Measurements from ENCODE around the gene SPON2.

Gene SPON2

DNA sequence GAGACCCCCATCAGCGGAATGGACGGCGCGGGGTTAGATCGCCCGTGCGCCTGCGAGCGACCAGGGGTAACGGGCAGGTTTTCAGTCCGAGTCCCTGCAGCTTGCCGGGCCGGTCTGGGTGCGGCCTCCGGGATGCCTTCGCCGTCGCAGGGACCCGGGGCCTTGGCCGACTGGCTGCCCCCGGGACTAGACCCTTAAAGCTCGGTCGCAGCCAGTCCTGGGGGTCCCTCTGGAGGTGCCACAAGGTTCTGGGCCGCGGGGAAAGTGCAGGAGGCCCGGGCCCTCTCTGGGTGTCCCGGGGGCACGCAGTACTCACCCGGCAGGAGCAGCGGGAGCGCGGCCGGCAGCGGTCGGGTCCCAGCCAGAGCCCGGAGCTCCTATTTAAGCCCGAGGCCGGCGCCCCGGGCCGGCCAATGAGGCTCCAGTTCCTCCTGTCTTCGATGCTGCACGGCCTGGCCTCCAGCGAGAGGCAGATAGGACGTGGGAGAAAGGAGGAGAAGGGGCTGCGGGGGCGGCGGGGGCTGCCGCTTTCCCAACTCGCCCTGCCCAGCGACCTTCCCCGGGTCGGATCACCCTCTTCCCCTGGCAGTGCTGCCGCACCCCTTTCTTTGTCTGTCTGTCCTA lies at the start of gene SPON2:
Gene SPON2, minus strand, starts transcription at position 356 of the 624 bp plus-strand sequence.
- DNase-seq, result no peak

DNA sequence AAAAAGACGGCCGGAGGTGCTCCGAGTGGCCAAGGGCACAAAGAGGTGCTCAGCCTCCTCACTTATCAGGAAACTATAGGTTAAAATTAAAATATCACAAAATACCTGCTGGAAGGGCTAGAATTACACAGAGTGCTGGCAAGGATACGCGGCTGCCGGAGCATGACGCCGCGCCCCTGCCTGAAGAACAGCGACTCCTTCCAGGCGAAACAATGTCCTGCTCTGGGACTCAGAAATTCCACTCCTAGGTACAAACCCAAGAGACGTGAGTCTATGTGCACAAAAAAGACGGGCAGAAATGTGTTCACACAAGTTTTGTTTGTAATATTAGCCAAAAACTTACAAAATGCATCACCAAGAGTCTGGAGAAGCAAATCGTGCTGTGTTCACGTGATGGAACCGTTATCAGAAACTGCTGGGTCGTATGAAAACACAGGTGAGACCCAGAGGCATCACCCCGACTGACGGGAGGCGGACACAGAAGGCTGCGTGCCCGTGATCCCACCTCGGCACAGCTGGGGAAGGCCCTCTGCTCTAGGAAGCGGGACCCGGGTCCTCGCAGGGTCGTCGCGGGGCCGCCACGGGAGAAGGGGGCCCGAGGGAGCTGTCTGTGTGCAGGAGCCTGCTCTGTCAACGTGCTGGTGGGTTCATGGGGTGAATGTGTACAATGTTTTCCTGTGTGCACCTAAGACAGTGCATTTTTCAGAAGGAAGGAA lies 48.9 kb upstream of the SPON2 start:
- DNase-seq, result no peak

GRCh38 chr4:1220566-1220965 lies 48.2 kb upstream of the SPON2 start:
- no peak for DNase-seq

GRCh38 chr4:1219566-1219950 lies 47.2 kb upstream of the SPON2 start:
- DNase-seq, result no peak

- DNase-seq, result no peak
These were observed 46.5 kb upstream of the SPON2 start for GRCh38 chr4:1218634-1219565.

DNA sequence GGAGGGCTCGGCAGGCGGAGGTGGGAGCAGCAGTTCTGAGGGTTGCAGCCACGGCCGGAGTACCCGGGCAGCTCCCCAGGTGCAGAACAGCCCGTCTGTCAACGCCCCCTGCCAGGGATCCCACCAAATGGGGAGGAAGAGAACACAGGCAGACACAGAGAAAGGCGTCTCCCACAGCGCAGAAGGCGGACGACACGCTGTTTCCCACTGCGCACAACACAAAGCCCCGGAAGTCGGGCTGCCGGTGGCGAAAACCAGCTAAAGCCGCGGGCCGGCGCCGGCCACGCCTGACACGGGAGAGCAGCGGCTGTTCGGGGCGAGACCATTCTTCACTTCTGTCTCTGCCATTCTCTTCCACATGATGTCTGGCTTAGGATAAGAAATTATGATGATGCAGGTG lies 45.0 kb upstream of the SPON2 start:
- DNase-seq, result no peak

DNA sequence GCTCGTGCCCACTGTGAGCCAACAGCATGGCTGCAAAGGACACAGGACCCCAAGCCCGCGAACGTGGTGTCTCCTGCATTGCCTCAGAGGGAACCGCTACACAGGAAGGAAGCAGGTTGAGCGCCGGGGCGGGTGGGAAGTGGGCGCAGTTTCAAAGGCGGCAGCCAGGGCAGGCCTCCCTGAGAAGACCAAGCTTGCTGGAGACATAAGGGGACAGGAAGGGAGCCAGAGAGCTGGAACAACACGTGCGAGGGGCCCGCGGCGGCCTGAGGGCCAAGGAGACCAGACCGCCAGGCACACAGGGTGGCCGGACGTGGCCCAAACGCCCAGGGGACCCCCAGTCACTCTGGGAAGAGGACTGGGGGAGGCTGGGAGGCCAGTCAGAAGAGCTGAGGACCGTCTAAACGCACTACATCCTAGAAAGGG lies 44.5 kb upstream of the SPON2 start:
- no peak for DNase-seq

DNA sequence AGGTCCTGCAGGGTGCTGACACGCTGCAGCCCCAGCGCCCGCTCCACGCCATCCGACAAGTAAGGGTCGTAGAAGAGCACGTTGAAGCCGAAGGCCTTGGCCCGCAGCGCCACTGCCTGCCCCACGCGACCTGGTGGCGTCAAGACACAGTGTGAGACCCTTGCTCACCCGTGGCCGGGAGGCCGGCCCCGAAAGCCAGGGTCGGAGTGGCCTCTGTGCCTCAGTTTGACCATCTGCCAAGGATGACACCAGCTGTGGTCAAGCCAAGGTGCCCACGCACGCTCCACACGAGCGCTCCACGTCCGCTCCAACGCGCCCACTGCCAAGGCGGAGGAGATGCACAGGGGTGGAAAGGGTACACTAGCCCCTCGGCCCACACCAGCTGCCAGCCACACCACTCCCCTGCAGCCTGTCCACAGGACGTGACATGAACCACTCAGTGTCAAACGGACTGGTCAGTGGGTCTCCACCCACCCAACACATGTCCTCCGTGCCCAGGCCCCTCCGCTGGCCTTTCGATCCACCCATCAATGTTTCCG lies 43.8 kb upstream of the SPON2 start:
- no peak for DNase-seq

GRCh38 chr4:1215141-1216075 lies 43.0 kb upstream of the SPON2 start:
- DNase-seq, result no peak

- DNase-seq, result no peak
These were observed 42.0 kb upstream of the SPON2 start for GRCh38 chr4:1214101-1215095.

- DNase-seq, result no peak
These were observed 41.1 kb upstream of the SPON2 start for GRCh38 chr4:1213336-1213995.

DNA sequence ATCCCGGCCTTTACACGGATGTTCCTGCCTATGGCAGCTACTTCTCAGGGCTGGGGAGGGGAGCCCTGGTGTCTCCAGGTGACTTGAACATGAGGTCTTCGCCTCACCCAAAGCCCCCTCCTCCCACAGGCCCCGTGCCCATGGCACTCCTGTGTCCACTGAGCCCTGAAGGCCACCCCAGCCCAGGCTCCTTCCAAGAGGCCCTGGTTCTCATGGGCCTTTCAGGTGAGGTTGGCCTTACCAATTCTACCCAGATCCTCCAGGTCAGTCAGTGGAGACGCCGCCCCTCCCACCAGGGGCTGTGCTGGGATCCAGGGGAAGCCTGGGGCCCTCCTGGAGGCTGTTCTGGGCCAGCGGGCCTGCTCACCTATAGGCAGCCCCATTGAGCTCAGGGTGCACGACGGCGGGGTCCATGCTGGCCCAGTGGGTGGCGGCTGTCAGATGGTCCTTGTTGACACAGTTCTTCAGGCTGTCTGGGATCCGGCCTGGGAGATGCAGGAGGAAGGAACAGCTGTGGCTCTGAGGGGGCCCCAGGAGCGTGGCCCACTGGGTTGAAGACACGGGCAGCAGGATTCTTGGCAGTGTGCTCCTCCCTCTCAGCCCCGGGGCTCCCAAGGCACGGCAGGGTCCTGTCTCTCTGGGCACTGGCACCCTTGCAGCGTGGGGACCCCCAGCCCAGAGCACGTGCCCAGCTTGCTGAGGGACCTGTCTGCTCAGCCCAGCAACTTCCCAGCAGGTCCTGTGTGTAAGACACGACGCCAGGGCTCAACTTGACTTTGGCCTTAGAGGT lies 40.4 kb upstream of the SPON2 start:
- no peak for DNase-seq

DNA sequence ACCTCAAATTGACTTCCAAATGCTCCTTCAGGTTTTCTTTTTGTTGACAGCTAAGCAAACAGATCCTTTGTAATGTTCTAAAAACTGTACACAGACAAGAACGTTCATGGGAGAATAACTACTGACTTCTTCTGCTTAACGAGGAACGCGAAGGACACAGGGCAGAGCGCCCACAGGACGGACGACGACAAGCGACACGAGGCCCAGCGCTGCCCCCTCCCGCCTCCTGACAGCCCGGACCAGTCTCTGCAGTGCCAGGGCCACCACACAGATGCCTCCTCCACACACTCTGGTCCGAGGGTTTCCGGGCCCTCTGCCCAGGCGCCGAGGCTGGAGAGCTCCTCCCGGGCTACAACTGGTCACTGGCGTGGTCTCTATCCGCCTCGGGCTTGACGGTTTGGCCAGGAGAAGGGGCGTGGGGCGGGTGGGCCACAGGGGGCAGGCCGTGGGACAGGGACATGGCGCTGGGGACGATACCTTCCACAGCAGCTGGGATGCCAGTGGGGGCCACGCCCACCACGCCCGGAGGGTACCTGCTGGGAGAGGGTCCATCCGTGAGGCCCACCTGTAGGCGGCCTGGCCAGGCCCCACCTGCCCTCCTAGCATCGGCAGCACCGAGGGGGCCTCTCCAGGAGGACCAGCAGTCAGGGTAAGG lies 39.6 kb upstream of the SPON2 start:
- no peak for DNase-seq

GRCh38 chr4:1211371-1211770 lies 39.0 kb upstream of the SPON2 start:
- no peak for DNase-seq

- DNase-seq, result no peak
These were observed 38.6 kb upstream of the SPON2 start for GRCh38 chr4:1210971-1211370.

DNA sequence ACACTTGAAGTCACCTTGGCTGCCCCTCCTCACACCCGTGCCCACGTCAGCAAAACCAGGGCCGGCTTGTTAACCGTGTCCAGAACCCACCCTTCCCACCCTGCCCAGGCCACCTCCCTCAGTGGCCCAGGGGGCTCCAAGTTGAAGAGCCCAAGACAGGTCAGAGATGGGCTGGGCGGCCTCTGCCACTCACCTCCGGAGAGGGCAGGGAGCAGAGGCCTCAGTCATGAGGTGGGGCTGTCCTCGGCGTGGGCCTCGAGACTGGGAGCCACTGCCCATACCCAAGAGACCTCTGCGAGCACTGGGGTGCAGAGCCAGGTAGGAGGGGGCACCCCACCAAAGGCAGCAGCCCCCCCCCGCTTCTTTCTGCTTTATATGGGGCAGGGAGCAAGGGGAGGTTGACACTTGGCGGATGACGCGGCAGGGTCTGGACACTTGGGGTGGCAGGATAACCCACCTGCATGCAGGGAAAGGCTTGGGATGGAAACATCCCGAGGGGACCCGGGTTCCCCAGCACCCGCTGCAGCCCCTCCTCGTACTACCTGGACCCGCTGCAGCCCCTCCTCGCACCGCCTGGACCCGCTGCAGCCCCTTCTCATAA lies 38.0 kb upstream of the SPON2 start:
- DNase-seq, result no peak

- DNase-seq, result no peak
These were observed 37.4 kb upstream of the SPON2 start for GRCh38 chr4:1209821-1210220.

DNA sequence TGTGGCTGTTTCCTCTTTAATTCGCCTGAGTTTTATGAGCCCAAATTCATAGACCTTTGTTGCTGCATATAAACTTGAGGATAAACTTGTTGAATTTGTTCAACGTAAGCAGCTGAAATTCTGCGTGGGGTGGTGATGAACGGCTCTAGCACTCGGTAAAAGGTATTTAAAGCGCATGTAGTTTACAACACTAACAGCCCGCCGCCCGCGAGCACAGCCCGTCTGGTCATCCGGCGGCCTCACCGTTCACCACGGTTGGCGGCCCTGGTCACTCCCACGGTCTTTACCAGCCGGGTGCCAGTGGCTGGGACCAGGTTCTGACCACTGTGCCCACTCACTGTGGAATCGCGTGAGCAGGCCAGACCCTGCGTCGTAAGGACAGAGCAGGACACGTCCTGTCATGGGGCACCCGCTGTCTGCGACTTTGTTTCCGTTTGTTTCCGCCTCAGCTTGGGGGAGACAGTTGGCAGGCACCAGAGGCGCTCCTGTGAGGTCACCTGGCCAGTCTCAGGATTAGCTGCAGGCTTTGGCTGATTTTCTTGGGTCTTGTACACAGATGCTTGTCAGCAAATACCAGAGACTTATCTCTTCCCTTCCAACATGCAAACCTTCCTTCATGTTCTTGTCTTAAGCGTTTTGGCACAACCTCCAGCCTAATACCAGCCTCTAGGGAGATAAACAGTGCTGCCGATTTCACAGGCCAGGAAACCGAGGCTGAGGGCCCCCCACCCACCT lies 36.8 kb upstream of the SPON2 start:
- no peak for DNase-seq

Measured in NCI-H1092 (cell line).